ENCODE results near the gene CNGA1. TPM values are rescaled to one million over a fixed set of nuclear protein-coding genes. Genes with fewer than 3 reads are reported as not detected.
"Not testable (repeated sequence)": the region's sequence is repeated elsewhere in the genome, so short reads cannot be mapped to it uniquely, and the experiment has no call there.

CNGA1 gene
- total RNA-seq, 1 donor from 2014 or later = not detected

- H3K27me3 Mint-ChIP-seq (ENCODE audit: unreplicated experiment); H3K36me3 Mint-ChIP-seq (ENCODE audit: unreplicated experiment); H3K4me3 Mint-ChIP-seq (ENCODE audit: unreplicated experiment); H3K9me3 Mint-ChIP-seq (ENCODE audit: unreplicated experiment); H3K4me1 Mint-ChIP-seq (ENCODE audit: low read depth, unreplicated experiment); H3K27ac Mint-ChIP-seq (ENCODE audit: unreplicated experiment); DNase-seq: not testable (repeated sequence)
These were observed 93.8 kb downstream of the CNGA1 start for GRCh38 chr4:47922436-47923260.

- DNase-seq = not testable (repeated sequence)
These were observed 99.3 kb downstream of the CNGA1 start for GRCh38 chr4:47917163-47917562.

GRCh38 chr4:47915378-47915777 lies 101.1 kb downstream of the CNGA1 start:
- Mint-ChIP-seq H3K9me3 (ENCODE audit: unreplicated experiment) (peaks cover 7% of the 10 kb centered on the region), H3K27ac (ENCODE audit: unreplicated experiment) (no peak overlapping the region), H3K27me3 (ENCODE audit: unreplicated experiment) (peaks cover 5% of the 10 kb centered on the region), H3K4me1 (ENCODE audit: low read depth, unreplicated experiment) (peaks cover 8% of the 10 kb centered on the region), H3K4me3 (ENCODE audit: unreplicated experiment) (peak overlapping the region; percentile 96), H3K36me3 (ENCODE audit: unreplicated experiment) (peaks cover 5% of the 10 kb centered on the region)
- DNase-seq = no peak
- TF ChIP-seq CTCF (IDR thresholded peaks at IDR 0.05; ENCODE audit: partially characterized antibody, unreplicated experiment) = no peak

More at GRCh38 chr4:47917163-47917562, 99.3 kb downstream of the CNGA1 start:
- H3K27ac Mint-ChIP-seq (ENCODE audit: unreplicated experiment); H3K9me3 Mint-ChIP-seq (ENCODE audit: unreplicated experiment); H3K27me3 Mint-ChIP-seq (ENCODE audit: unreplicated experiment); H3K4me1 Mint-ChIP-seq (ENCODE audit: low read depth, unreplicated experiment); H3K4me3 Mint-ChIP-seq (ENCODE audit: unreplicated experiment); H3K36me3 Mint-ChIP-seq (ENCODE audit: unreplicated experiment): not testable (repeated sequence)

- H3K27me3 Mint-ChIP-seq (ENCODE audit: unreplicated experiment) = peaks cover 3% of the 10 kb centered on the region
- no peak for DNase-seq
- peak overlapping the region; percentile 46 for H3K27ac Mint-ChIP-seq (ENCODE audit: unreplicated experiment)
- peaks cover 8% of the 10 kb centered on the region for H3K4me1 Mint-ChIP-seq (ENCODE audit: low read depth, unreplicated experiment)
- peaks cover 7% of the 10 kb centered on the region for H3K9me3 Mint-ChIP-seq (ENCODE audit: unreplicated experiment)
- H3K4me3 Mint-ChIP-seq (ENCODE audit: unreplicated experiment) = peak overlapping the region; percentile 96
- TF ChIP-seq CTCF (IDR thresholded peaks at IDR 0.05; ENCODE audit: partially characterized antibody, unreplicated experiment) = no peak
- H3K36me3 Mint-ChIP-seq (ENCODE audit: unreplicated experiment) = peaks cover 5% of the 10 kb centered on the region
These were observed 101.6 kb downstream of the CNGA1 start for GRCh38 chr4:47914926-47915237.

GRCh38 chr4:47914220-47914925 lies 102.1 kb downstream of the CNGA1 start, which contains the start of gene NFXL1:
NFXL1 (minus strand) TSS chr4:47914583; CDS start chr4:47914203, 380 bp downstream.
- Mint-ChIP-seq H3K27me3 (ENCODE audit: unreplicated experiment) (peaks cover 1% of the 10 kb centered on the region), H3K4me1 (ENCODE audit: low read depth, unreplicated experiment) (peaks cover 8% of the 10 kb centered on the region), H3K4me3 (ENCODE audit: unreplicated experiment) (peak within 1 kb of the TSS; percentile 96), H3K27ac (ENCODE audit: unreplicated experiment) (peak within 1 kb of the TSS; percentile 71), H3K36me3 (ENCODE audit: unreplicated experiment) (peaks cover 5% of the 10 kb centered on the region), H3K9me3 (ENCODE audit: unreplicated experiment) (peaks cover 7% of the 10 kb centered on the region)
- no peak for TF ChIP-seq CTCF (IDR thresholded peaks at IDR 0.05; ENCODE audit: partially characterized antibody, unreplicated experiment)
- peak; percentile 97 for DNase-seq

- Mint-ChIP-seq H3K36me3 (ENCODE audit: unreplicated experiment) (peaks cover 5% of the 10 kb centered on the region), H3K27ac (ENCODE audit: unreplicated experiment) (peak overlapping the region; percentile 71)
These were observed 102.6 kb downstream of the CNGA1 start for GRCh38 chr4:47913861-47914219.

More at GRCh38 chr4:47913861-47914219, 102.6 kb downstream of the CNGA1 start:
- Mint-ChIP-seq H3K4me1 (ENCODE audit: low read depth, unreplicated experiment) (peaks cover 8% of the 10 kb centered on the region), H3K9me3 (ENCODE audit: unreplicated experiment) (peaks cover 7% of the 10 kb centered on the region), H3K27me3 (ENCODE audit: unreplicated experiment) (peaks cover 1% of the 10 kb centered on the region), H3K4me3 (ENCODE audit: unreplicated experiment) (peak overlapping the region; percentile 96)
- peak; percentile 56 for DNase-seq
- TF ChIP-seq CTCF (IDR thresholded peaks at IDR 0.05; ENCODE audit: partially characterized antibody, unreplicated experiment) = no peak
